OCI-LY3 (cell line): Measurements from ENCODE around the gene CABP2.

Source experiments
- CTCF ChIP-seq: fragments of 200-600, 300-600 bp; sonication (generic); IDR thresholded peaks from 2 replicates; pipeline ENCODE4 v1.5.1; 2014; ENCODE audit warnings: antibody characterized with exemption, low read length, low read depth
- EZH2phosphoT487 ChIP-seq: fragments of 200-600 bp; shearing (Covaris generic); IDR thresholded peaks from 2 replicates; pipeline ENCODE4 v1.6.1; 2018; ENCODE audit warnings: antibody characterized with exemption, mixed run types, low read depth

- TF ChIP-seq CTCF = no peak
- TF ChIP-seq EZH2phosphoT487 = no peak
Observed at GRCh38 chr11:67504950-67505581, 18.2 kb downstream of the CABP2 start, which contains the start of gene PITPNM1.
